Lung (tissue), 12 donors: ENCODE data around the gene ATOX1. TPM values are rescaled to one million over a fixed set of nuclear protein-coding genes. Genes with fewer than 3 reads are reported as not detected.

Source experiments
- ATAC-seq: fragments of 200-7000 bp; cut with Tn5 transposase; one replicate; pipeline ENCODE4 v1.9.1; 2020; ENCODE audit warnings: moderate number of reproducible peaks; ENCODE audit not compliant: insufficient read depth, low FRiP score
- DNase-seq, 3 donors: peaks; one replicate each; pipeline ENCODE4 v3.0.0-alpha.2; 2013 to 2017
- H3K27ac ChIP-seq, 2 donors: one replicate each; pipeline ENCODE4 v1.5.1; 2013; ENCODE audit warnings: mild to moderate bottlenecking in 2 of 2, moderate library complexity in 2 of 2, control low read depth in 1 of 2, inconsistent platforms in 1 of 2, low read depth in 1 of 2, low read length in 1 of 2
- H3K27me3 ChIP-seq, 3 donors: one replicate each; pipeline ENCODE4 v1.5.1; 2013; ENCODE audit warnings: low read length in 2 of 3; ENCODE audit not compliant: control insufficient read depth in 3 of 3, insufficient read depth in 3 of 3
- H3K36me3 ChIP-seq, 4 donors: one replicate each; pipeline ENCODE4 v1.5.1; 2013; ENCODE audit warnings: low read length in 4 of 4, mild to moderate bottlenecking in 1 of 4, moderate library complexity in 1 of 4; ENCODE audit not compliant: control insufficient read depth in 4 of 4, insufficient read depth in 4 of 4
- H3K4me1 ChIP-seq, 5 donors: one replicate each; pipeline ENCODE4 v1.5.1; 2013; ENCODE audit warnings: low read length in 5 of 5, mild to moderate bottlenecking in 2 of 5, moderate library complexity in 1 of 5; ENCODE audit not compliant: control insufficient read depth in 5 of 5, insufficient read depth in 5 of 5
- H3K4me3 ChIP-seq: one replicate; pipeline ENCODE4 v1.5.1; 2013; ENCODE audit warnings: mild to moderate bottlenecking, control low read depth, moderate library complexity
- H3K9ac ChIP-seq, 2 donors: one replicate each; pipeline ENCODE4 v1.5.1; 2013; ENCODE audit warnings: low read length in 2 of 2, control low read depth in 1 of 2; ENCODE audit not compliant: insufficient read depth in 1 of 2
- H3K9me3 ChIP-seq, 4 donors: one replicate each; pipeline ENCODE4 v1.5.1; 2013; ENCODE audit warnings: low read length in 3 of 4, mild to moderate bottlenecking in 1 of 4, moderate library complexity in 1 of 4; ENCODE audit not compliant: control insufficient read depth in 4 of 4, insufficient read depth in 3 of 4
- WGBS, 2 donors: extraction: QIAGEN DNeasy Blood & Tissue Kit; methylation state at CpG; one replicate each; pipeline ENCODE4 v1.1.7; 2013; 5-methylcytosine and 5-hydroxymethylcytosine counted together
- polyA plus RNA-seq, 2 donors: library from polyadenylated mRNA; stranded (reverse); fragments of 200-250 nt; gene quantifications; one replicate each; pipeline ENCODE4 v1.2.1, GENCODE V29; 2013
- total RNA-seq, 2 donors: library from RNA; depleted of rRNA in 1 of 2; stranded (reverse); fragments of >200 nt in 1 of 2; gene quantifications; one replicate each; pipeline ENCODE4 v1.2.1, GENCODE V29; 2014 to 2021
- TF ChIP-seq, protein P1 (sequence below): IDR thresholded peaks from 2 replicates; pipeline ENCODE4 v1.5.1; 2012; ENCODE audit warnings: mild to moderate bottlenecking; ENCODE audit errors: control extremely low read depth, extremely low read depth
- donor health status: control.
- donor health status: control.
- donor health status: Bipolar disorder and iron deficiency.
- donor health status: healthy.
- donor health status: DM: yes; HTN: yes; CAD: no.

The ATOX1 gene
- total and polyA plus RNA-seq, 4 donors, result 65.1 to 225 (median 121) TPM

DNA sequence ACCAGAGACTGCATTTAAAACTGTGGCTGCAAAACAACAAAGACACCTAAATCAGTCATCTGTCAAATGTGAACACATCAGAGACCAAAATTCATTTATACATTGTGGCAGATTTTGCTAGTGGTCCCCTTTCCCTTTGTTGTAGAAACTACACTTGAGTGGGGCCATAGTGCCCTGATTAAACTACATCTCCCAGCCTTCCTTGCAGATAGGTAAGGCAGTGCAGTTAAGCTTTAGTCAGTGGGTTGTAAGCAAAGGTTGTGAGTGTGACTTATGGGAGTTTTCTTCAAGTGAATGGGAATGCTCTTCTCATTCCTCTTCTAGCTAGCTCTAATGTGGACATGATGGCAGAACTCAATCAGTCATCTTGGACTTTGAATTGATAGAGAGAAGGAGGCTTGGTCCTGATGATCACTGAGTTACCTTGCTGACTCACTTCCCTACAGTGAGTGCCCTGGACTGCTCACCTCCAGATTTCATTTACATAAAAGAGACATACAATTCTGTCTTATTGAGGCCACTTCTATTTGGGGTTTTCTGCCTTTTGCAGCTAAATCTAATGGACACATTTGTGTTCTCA is 36.5 kb downstream of the ATOX1 start:
- Histone ChIP-seq H3K36me3 (no peaks in the 10 kb centered on the region), H3K4me3 (no peak overlapping the region), H3K9me3 (no peaks in the 10 kb centered on the region), H3K27me3 (no peaks in the 10 kb centered on the region), H3K27ac (no peak overlapping the region), H3K4me1 (peaks cover 0 to 1% (median 0%) of the 10 kb centered on the region in 5 donors), H3K9ac (no peak overlapping the region)
- ATAC-seq (no peak), DNase-seq (no peak)
- TF ChIP-seq, protein P1, sequence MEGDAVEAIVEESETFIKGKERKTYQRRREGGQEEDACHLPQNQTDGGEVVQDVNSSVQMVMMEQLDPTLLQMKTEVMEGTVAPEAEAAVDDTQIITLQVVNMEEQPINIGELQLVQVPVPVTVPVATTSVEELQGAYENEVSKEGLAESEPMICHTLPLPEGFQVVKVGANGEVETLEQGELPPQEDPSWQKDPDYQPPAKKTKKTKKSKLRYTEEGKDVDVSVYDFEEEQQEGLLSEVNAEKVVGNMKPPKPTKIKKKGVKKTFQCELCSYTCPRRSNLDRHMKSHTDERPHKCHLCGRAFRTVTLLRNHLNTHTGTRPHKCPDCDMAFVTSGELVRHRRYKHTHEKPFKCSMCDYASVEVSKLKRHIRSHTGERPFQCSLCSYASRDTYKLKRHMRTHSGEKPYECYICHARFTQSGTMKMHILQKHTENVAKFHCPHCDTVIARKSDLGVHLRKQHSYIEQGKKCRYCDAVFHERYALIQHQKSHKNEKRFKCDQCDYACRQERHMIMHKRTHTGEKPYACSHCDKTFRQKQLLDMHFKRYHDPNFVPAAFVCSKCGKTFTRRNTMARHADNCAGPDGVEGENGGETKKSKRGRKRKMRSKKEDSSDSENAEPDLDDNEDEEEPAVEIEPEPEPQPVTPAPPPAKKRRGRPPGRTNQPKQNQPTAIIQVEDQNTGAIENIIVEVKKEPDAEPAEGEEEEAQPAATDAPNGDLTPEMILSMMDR, result no peak

DNA sequence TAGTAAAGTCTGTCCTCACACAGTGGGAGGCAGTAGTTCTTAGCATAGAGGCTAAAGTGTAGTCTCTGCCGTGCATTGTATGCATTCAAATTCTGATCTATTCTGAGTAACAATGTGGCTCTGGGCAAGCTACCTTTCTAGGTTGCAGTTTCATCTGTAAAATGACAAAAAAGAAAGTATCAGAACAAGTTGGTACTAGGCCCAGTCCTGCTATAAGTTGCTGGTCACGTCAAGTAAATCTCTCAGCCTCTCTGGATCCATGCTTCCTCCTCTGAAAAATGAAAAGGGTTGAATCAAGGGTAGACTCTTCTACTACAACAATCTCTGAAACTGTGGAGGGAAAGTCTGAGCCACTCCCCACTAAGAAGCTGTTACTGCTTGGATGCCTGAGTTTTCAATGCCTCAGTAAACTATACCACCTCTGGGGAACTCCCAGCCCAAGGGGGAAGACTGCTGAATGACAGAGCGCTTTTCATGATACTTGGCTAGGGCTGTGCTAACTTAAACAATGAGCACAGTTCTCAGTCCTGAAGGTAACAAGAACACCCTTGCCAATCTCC is 37.3 kb downstream of the ATOX1 start:
- Histone ChIP-seq H3K27ac (no peak overlapping the region), H3K4me1 (peaks cover 0 to 1% (median 0%) of the 10 kb centered on the region in 5 donors), H3K4me3 (no peak overlapping the region), H3K36me3 (no peaks in the 10 kb centered on the region), H3K9ac (no peak overlapping the region), H3K27me3 (no peaks in the 10 kb centered on the region), H3K9me3 (no peaks in the 10 kb centered on the region)
- TF ChIP-seq, protein P1, result no peak
- DNase-seq (no peak), ATAC-seq (no peak)
- WGBS, 2 donors, result 78 to 82% methylated on average over 3 of the region's 3 CpGs

DNA sequence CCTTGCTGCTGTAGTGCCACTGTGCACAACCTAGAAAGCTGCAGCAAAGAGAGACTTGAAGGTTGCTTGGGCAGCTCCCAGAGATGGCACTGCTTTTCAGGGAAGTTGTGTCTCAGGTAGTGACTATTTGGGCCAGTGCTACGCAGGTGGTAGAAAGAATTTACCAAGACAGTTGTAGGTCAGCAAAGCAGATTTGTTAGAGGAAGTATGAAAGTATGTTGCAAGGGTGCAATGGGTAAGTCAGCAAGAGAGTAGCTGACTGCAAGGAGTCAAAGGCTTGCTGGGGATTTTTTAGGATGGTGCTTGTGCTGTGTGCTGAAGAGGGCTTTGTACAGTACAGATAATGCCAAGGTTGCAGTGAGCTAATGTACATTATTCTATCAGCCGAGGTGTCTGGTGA is 38.2 kb downstream of the ATOX1 start:
- ATAC-seq, result peak; percentile 10
- Histone ChIP-seq H3K36me3 (no peaks in the 10 kb centered on the region), H3K27me3 (no peaks in the 10 kb centered on the region), H3K4me1 (peaks cover 0 to 1% (median 0%) of the 10 kb centered on the region in 5 donors), H3K9ac (no peak overlapping the region), H3K4me3 (no peak overlapping the region), H3K9me3 (no peaks in the 10 kb centered on the region), H3K27ac (no peak overlapping the region)
- TF ChIP-seq, protein P1, result no peak
- no peak for DNase-seq
- 65 to 85% methylated on average over 2 of the region's 2 CpGs for WGBS, 2 donors
